SK-N-MC (cell line): Measurements from ENCODE around the gene GPC3.
"Not testable (repeated sequence)": the region's sequence is repeated elsewhere in the genome, so short reads cannot be mapped to it uniquely, and the experiment has no call there.

ENCODE experiments used
- DNase-seq: peaks from one replicate; pipeline ENCODE4 v3.0.0-alpha.2; 2011; ENCODE audit warnings: low read depth, low spot score
- H3K27ac ChIP-seq: fragments of 200-600 bp; sonication (generic); 2 replicates; pipeline ENCODE4 v1.5.1; 2016; ENCODE audit warnings: mixed run types
- H3K36me3 ChIP-seq: fragments of 200-600 bp; sonication (generic); 2 replicates; pipeline ENCODE4 v1.6.1; 2017; ENCODE audit warnings: antibody characterized with exemption, low read length, mixed read lengths; ENCODE audit not compliant: insufficient read depth
- H3K4me3 ChIP-seq: fragments of 200-600 bp; sonication (generic); 2 replicates; pipeline ENCODE4 v1.5.1; 2016
- H3K9ac ChIP-seq: fragments of 200-600 bp; sonication (generic); 2 replicates; pipeline ENCODE4 v1.8.0; 2017; ENCODE audit warnings: mixed run types, mixed read lengths; ENCODE audit not compliant: insufficient read length
- H3K9me3 ChIP-seq: fragments of 200-600 bp; sonication (generic); 2 replicates; pipeline ENCODE4 v1.6.1; 2017; ENCODE audit warnings: low read depth, mild to moderate bottlenecking, antibody characterized with exemption, low read length, moderate library complexity, mixed read lengths
- EZH2 ChIP-seq: fragments of 200-600 bp; sonication (generic); IDR thresholded peaks from one replicate; pipeline ENCODE4 v1.6.1; 2017; ENCODE audit warnings: antibody characterized with exemption
- FOXP2 ChIP-seq: optimal IDR thresholded peaks from 2 replicates; pipeline ENCODE3; 2011; ENCODE audit warnings: mild to moderate bottlenecking, moderate library complexity; ENCODE audit not compliant: insufficient read depth; ENCODE audit errors: extremely low read length, control extremely low read depth
- POLR2AphosphoS5 ChIP-seq: IDR thresholded peaks from 2 replicates; pipeline ENCODE4 v1.6.1; 2012; ENCODE audit warnings: mild to moderate bottlenecking, low read depth, low read length, borderline replicate concordance

Gene GPC3

GRCh38 chrX:133639726-133640125 lies 345.7 kb downstream of the GPC3 start:
- no peak for DNase-seq
- H3K36me3 ChIP-seq: no peaks in the 10 kb centered on the region
- H3K27ac ChIP-seq: peak overlapping the region; percentile 34; the same call in 1 of the 2 replicates
- H3K4me3 ChIP-seq: no peak overlapping the region
- no peak for TF ChIP-seq FOXP2
- no peak for TF ChIP-seq POLR2AphosphoS5
- no peak for TF ChIP-seq EZH2
- H3K9ac ChIP-seq: no peak overlapping the region
- H3K9me3 ChIP-seq: no peaks in the 10 kb centered on the region

GRCh38 chrX:133638285-133638684 lies 347.1 kb downstream of the GPC3 start:
- H3K4me3 ChIP-seq: no peak overlapping the region
- H3K9ac ChIP-seq: no peak overlapping the region
- H3K36me3 ChIP-seq: no peaks in the 10 kb centered on the region
- no peak for DNase-seq
- TF ChIP-seq EZH2 (no peak), POLR2AphosphoS5 (no peak), FOXP2 (no peak)
- no peak overlapping the region for H3K27ac ChIP-seq
- H3K9me3 ChIP-seq: no peaks in the 10 kb centered on the region

- no peak for TF ChIP-seq EZH2
- TF ChIP-seq POLR2AphosphoS5: no peak
- TF ChIP-seq FOXP2: no peak
- Histone ChIP-seq H3K27ac (no peak overlapping the region), H3K9me3 (no peaks in the 10 kb centered on the region), H3K36me3 (no peaks in the 10 kb centered on the region), H3K9ac (no peak overlapping the region), H3K4me3 (no peak overlapping the region)
- DNase-seq: no peak
Measured at GRCh38 chrX:133637765-133638164, 347.6 kb downstream of the GPC3 start.

- TF ChIP-seq POLR2AphosphoS5 (no peak), EZH2 (no peak), FOXP2 (no peak)
- H3K27ac ChIP-seq: no peak overlapping the region
- DNase-seq: no peak
- H3K36me3 ChIP-seq: no peaks in the 10 kb centered on the region
- no peak overlapping the region for H3K4me3 ChIP-seq
- no peaks in the 10 kb centered on the region for H3K9me3 ChIP-seq
- no peak overlapping the region for H3K9ac ChIP-seq
Measured at GRCh38 chrX:133636009-133636408, 349.4 kb downstream of the GPC3 start.

- no peak for DNase-seq
- Histone ChIP-seq H3K4me3 (no peak overlapping the region), H3K27ac (no peak overlapping the region), H3K9ac (no peak overlapping the region), H3K9me3 (no peaks in the 10 kb centered on the region), H3K36me3 (no peaks in the 10 kb centered on the region)
- TF ChIP-seq EZH2 (no peak), POLR2AphosphoS5 (no peak), FOXP2 (no peak)
Measured at GRCh38 chrX:133634416-133634815, 351.0 kb downstream of the GPC3 start.

- DNase-seq: no peak
- no peak overlapping the region for H3K4me3 ChIP-seq
- no peak for TF ChIP-seq POLR2AphosphoS5
- no peak for TF ChIP-seq FOXP2
- TF ChIP-seq EZH2: no peak
Measured at GRCh38 chrX:133633950-133634349, 351.4 kb downstream of the GPC3 start.

GRCh38 chrX:133633162-133633561 lies 352.2 kb downstream of the GPC3 start:
- no peaks in the 10 kb centered on the region for H3K9me3 ChIP-seq
- no peak overlapping the region for H3K27ac ChIP-seq
- no peaks in the 10 kb centered on the region for H3K36me3 ChIP-seq
- no peak for TF ChIP-seq POLR2AphosphoS5
- TF ChIP-seq FOXP2: no peak
- TF ChIP-seq EZH2: no peak
- no peak overlapping the region for H3K9ac ChIP-seq
- DNase-seq: no peak
- H3K4me3 ChIP-seq: no peak overlapping the region

More at GRCh38 chrX:133633950-133634349, 351.4 kb downstream of the GPC3 start:
- Histone ChIP-seq H3K9ac (no peak overlapping the region), H3K9me3 (no peaks in the 10 kb centered on the region), H3K36me3 (no peaks in the 10 kb centered on the region), H3K27ac (no peak overlapping the region)

GRCh38 chrX:133630362-133630761 lies 355.0 kb downstream of the GPC3 start:
- Histone ChIP-seq H3K36me3 (no peaks in the 10 kb centered on the region), H3K9me3 (no peaks in the 10 kb centered on the region), H3K4me3 (no peak overlapping the region), H3K9ac (no peak overlapping the region), H3K27ac (no peak overlapping the region)
- no peak for TF ChIP-seq FOXP2
- no peak for TF ChIP-seq POLR2AphosphoS5
- DNase-seq: no peak

- Histone ChIP-seq H3K27ac (no peak overlapping the region), H3K36me3 (no peaks in the 10 kb centered on the region), H3K9me3 (no peaks in the 10 kb centered on the region), H3K4me3 (no peak overlapping the region), H3K9ac (no peak overlapping the region)
- no peak for TF ChIP-seq EZH2
- no peak for TF ChIP-seq FOXP2
- TF ChIP-seq POLR2AphosphoS5: no peak
- DNase-seq: no peak
Measured at GRCh38 chrX:133627673-133628072, 357.7 kb downstream of the GPC3 start.

- H3K27ac ChIP-seq, DNase-seq, H3K9ac ChIP-seq, H3K9me3 ChIP-seq, H3K4me3 ChIP-seq, H3K36me3 ChIP-seq: not testable (repeated sequence)
Measured at GRCh38 chrX:133621384-133621783, 364.0 kb downstream of the GPC3 start.
